ENCODE results near the gene CALB2.

- TF ChIP-seq CTCF (IDR thresholded peaks at IDR 0.05 in 2 of 3, conservative IDR thresholded peaks at IDR 0.05 in 1 of 3; ENCODE audit: borderline replicate concordance in 1 of 3, insufficient read depth in 1 of 3, low read depth in 2 of 3, low read length in 2 of 3) (no peak), EZH2 (IDR thresholded peaks at IDR 0.05) (no peak), JUND (IDR thresholded peaks at IDR 0.05) (no peak), RAD21 (IDR thresholded peaks at IDR 0.05; ENCODE audit: low read depth) (no peak)
Observed at GRCh38 chr16:71315269-71315668, 43.3 kb upstream of the CALB2 start.
